ENCODE data around the gene SLC16A10. TPM values are rescaled to one million over a fixed set of nuclear protein-coding genes. Genes with fewer than 3 reads are reported as not detected.
"Not testable (repeated sequence)": the region's sequence is repeated elsewhere in the genome, so short reads cannot be mapped to it uniquely, and the experiment has no call there.

Gene SLC16A10
- total RNA-seq, 2 experiments from 2014 or later = 6.6 to 8.1 TPM

GRCh38 chr6:111176038-111176759 lies 88.9 kb downstream of the SLC16A10 start:
- peaks cover 8% of the 10 kb centered on the region for H3K36me3 Mint-ChIP-seq (ENCODE audit: low read depth)
- intact Hi-C loops (cut with micrococcal nuclease) = no loop called here
- H3K27ac Mint-ChIP-seq = no peak overlapping the region
- H3K4me1 Mint-ChIP-seq (ENCODE audit: low read depth) = peaks cover 25% of the 10 kb centered on the region
- DNase-seq = no peak
- no peaks in the 10 kb centered on the region for H3K27me3 Mint-ChIP-seq (ENCODE audit: low read depth)
- CTCF ChIA-PET = no interaction called here
- H3K4me3 Mint-ChIP-seq = no peak overlapping the region
- no peaks in the 10 kb centered on the region for H3K9me3 Mint-ChIP-seq

- intact Hi-C loops (cut with micrococcal nuclease) = no loop called here
- no peak overlapping the region for H3K4me3 Mint-ChIP-seq
- no peak for DNase-seq
- no peak overlapping the region for H3K27ac Mint-ChIP-seq
- peaks cover 10% of the 10 kb centered on the region for H3K36me3 Mint-ChIP-seq (ENCODE audit: low read depth)
- H3K4me1 Mint-ChIP-seq (ENCODE audit: low read depth) = peaks cover 22% of the 10 kb centered on the region
- no peaks in the 10 kb centered on the region for H3K9me3 Mint-ChIP-seq
- no peaks in the 10 kb centered on the region for H3K27me3 Mint-ChIP-seq (ENCODE audit: low read depth)
- CTCF ChIA-PET = no interaction called here
These were observed 89.4 kb downstream of the SLC16A10 start for GRCh38 chr6:111176760-111177099.

GRCh38 chr6:111177131-111177530 lies 89.8 kb downstream of the SLC16A10 start:
- Mint-ChIP-seq H3K27ac (no peak overlapping the region), H3K4me1 (ENCODE audit: low read depth) (peaks cover 20% of the 10 kb centered on the region), H3K36me3 (ENCODE audit: low read depth) (peaks cover 11% of the 10 kb centered on the region), H3K27me3 (ENCODE audit: low read depth) (no peaks in the 10 kb centered on the region), H3K9me3 (no peaks in the 10 kb centered on the region), H3K4me3 (no peak overlapping the region)
- no peak for DNase-seq
- CTCF ChIA-PET = no interaction called here
- intact Hi-C loops (cut with micrococcal nuclease) = no loop called here

GRCh38 chr6:111183702-111184517 lies 96.6 kb downstream of the SLC16A10 start:
- no peaks in the 10 kb centered on the region for H3K27me3 Mint-ChIP-seq (ENCODE audit: low read depth)
- intact Hi-C loops (cut with micrococcal nuclease) = loop anchor here (1.0 kb wide), 1 partner anchor 12 kb away; no protein-coding TSS in a partner anchor
- H3K4me3 Mint-ChIP-seq = no peak overlapping the region
- peaks cover 10% of the 10 kb centered on the region for H3K4me1 Mint-ChIP-seq (ENCODE audit: low read depth)
- H3K9me3 Mint-ChIP-seq = no peaks in the 10 kb centered on the region
- peaks cover 13% of the 10 kb centered on the region for H3K36me3 Mint-ChIP-seq (ENCODE audit: low read depth)
- H3K27ac Mint-ChIP-seq = no peak overlapping the region
- CTCF ChIA-PET = interaction anchor here (0.6 to 1.1 kb wide), 2 partner anchors 74 to 126 kb away, joined by 3 read pairs; no protein-coding TSS in a partner anchor
- DNase-seq = no peak

- Mint-ChIP-seq H3K4me3 (no peak overlapping the region), H3K36me3 (ENCODE audit: low read depth) (peaks cover 16% of the 10 kb centered on the region), H3K4me1 (ENCODE audit: low read depth) (peaks cover 10% of the 10 kb centered on the region), H3K27ac (no peak overlapping the region), H3K9me3 (no peaks in the 10 kb centered on the region), H3K27me3 (ENCODE audit: low read depth) (no peaks in the 10 kb centered on the region)
- intact Hi-C loops (cut with micrococcal nuclease) = loop anchor here (1.0 kb wide), 1 partner anchor 13 kb away; no protein-coding TSS in a partner anchor
- DNase-seq = no peak
- CTCF ChIA-PET = no interaction called here
These were observed 97.7 kb downstream of the SLC16A10 start for GRCh38 chr6:111184827-111185532.

GRCh38 chr6:111185954-111186353 lies 98.7 kb downstream of the SLC16A10 start:
- H3K4me1 Mint-ChIP-seq (ENCODE audit: low read depth) = peaks cover 10% of the 10 kb centered on the region
- CTCF ChIA-PET = no interaction called here
- intact Hi-C loops (cut with micrococcal nuclease) = no loop called here
- H3K27ac Mint-ChIP-seq = no peak overlapping the region
- H3K27me3 Mint-ChIP-seq (ENCODE audit: low read depth) = no peaks in the 10 kb centered on the region
- peaks cover 4% of the 10 kb centered on the region for H3K9me3 Mint-ChIP-seq
- peaks cover 17% of the 10 kb centered on the region for H3K36me3 Mint-ChIP-seq (ENCODE audit: low read depth)
- no peak for DNase-seq
- no peak overlapping the region for H3K4me3 Mint-ChIP-seq

- H3K36me3 Mint-ChIP-seq (ENCODE audit: low read depth) = peaks cover 19% of the 10 kb centered on the region
- H3K4me3 Mint-ChIP-seq = no peak overlapping the region
- H3K4me1 Mint-ChIP-seq (ENCODE audit: low read depth) = peaks cover 10% of the 10 kb centered on the region
- H3K9me3 Mint-ChIP-seq = peaks cover 7% of the 10 kb centered on the region
- no peak overlapping the region for H3K27ac Mint-ChIP-seq
- no peak for DNase-seq
- no peaks in the 10 kb centered on the region for H3K27me3 Mint-ChIP-seq (ENCODE audit: low read depth)
- intact Hi-C loops (cut with micrococcal nuclease) = no loop called here
- CTCF ChIA-PET = no interaction called here
These were observed 100.6 kb downstream of the SLC16A10 start for GRCh38 chr6:111187874-111188273.

- intact Hi-C loops (cut with micrococcal nuclease); H3K4me3 Mint-ChIP-seq; H3K9me3 Mint-ChIP-seq; H3K4me1 Mint-ChIP-seq (ENCODE audit: low read depth); DNase-seq; CTCF ChIA-PET; H3K27me3 Mint-ChIP-seq (ENCODE audit: low read depth); H3K27ac Mint-ChIP-seq: not testable (repeated sequence)
- H3K36me3 Mint-ChIP-seq (ENCODE audit: low read depth) = peaks cover 19% of the 10 kb centered on the region
These were observed 102.4 kb downstream of the SLC16A10 start for GRCh38 chr6:111189666-111190210.

GRCh38 chr6:111190637-111191036 lies 103.3 kb downstream of the SLC16A10 start:
- Mint-ChIP-seq H3K4me1 (ENCODE audit: low read depth) (no peaks in the 10 kb centered on the region), H3K27me3 (ENCODE audit: low read depth) (no peaks in the 10 kb centered on the region), H3K9me3 (peaks cover 7% of the 10 kb centered on the region), H3K27ac (no peak overlapping the region), H3K36me3 (ENCODE audit: low read depth) (peaks cover 17% of the 10 kb centered on the region), H3K4me3 (no peak overlapping the region)
- intact Hi-C loops (cut with micrococcal nuclease) = no loop called here
- no peak for DNase-seq
- CTCF ChIA-PET = no interaction called here

GRCh38 chr6:111191136-111191535 lies 103.8 kb downstream of the SLC16A10 start:
- H3K27ac Mint-ChIP-seq; H3K27me3 Mint-ChIP-seq (ENCODE audit: low read depth); H3K9me3 Mint-ChIP-seq; H3K4me1 Mint-ChIP-seq (ENCODE audit: low read depth); H3K4me3 Mint-ChIP-seq; intact Hi-C loops (cut with micrococcal nuclease); DNase-seq: not testable (repeated sequence)
- CTCF ChIA-PET = interaction anchor here (0.6 kb wide), 1 partner anchor 10 kb away, joined by 6 read pairs; no protein-coding TSS in a partner anchor
- H3K36me3 Mint-ChIP-seq (ENCODE audit: low read depth) = peaks cover 17% of the 10 kb centered on the region

GRCh38 chr6:111192911-111193555 lies 105.7 kb downstream of the SLC16A10 start:
- no peak for DNase-seq
- CTCF ChIA-PET = no interaction called here
- Mint-ChIP-seq H3K4me1 (ENCODE audit: low read depth) (no peaks in the 10 kb centered on the region), H3K27ac (no peak overlapping the region), H3K27me3 (ENCODE audit: low read depth) (no peaks in the 10 kb centered on the region), H3K36me3 (ENCODE audit: low read depth) (peaks cover 21% of the 10 kb centered on the region), H3K9me3 (peaks cover 7% of the 10 kb centered on the region), H3K4me3 (no peak overlapping the region)
- intact Hi-C loops (cut with micrococcal nuclease) = no loop called here

- CTCF ChIA-PET = interaction anchor here (0.6 kb wide), 1 partner anchor 185 kb away, joined by 5 read pairs; no protein-coding TSS in a partner anchor
- H3K4me1 Mint-ChIP-seq (ENCODE audit: low read depth) = peaks cover 15% of the 10 kb centered on the region
- H3K36me3 Mint-ChIP-seq (ENCODE audit: low read depth) = peaks cover 14% of the 10 kb centered on the region
- H3K27me3 Mint-ChIP-seq (ENCODE audit: low read depth) = no peaks in the 10 kb centered on the region
- no peak for DNase-seq
- intact Hi-C loops (cut with micrococcal nuclease) = no loop called here
- H3K27ac Mint-ChIP-seq = no peak overlapping the region
- peaks cover 4% of the 10 kb centered on the region for H3K9me3 Mint-ChIP-seq
- H3K4me3 Mint-ChIP-seq = no peak overlapping the region
These were observed 108.4 kb downstream of the SLC16A10 start for GRCh38 chr6:111195656-111196055.
